Parathyroid adenoma (tissue), 2 donors: ENCODE data around the gene FAM20C.
"Not testable (repeated sequence)": the region's sequence is repeated elsewhere in the genome, so short reads cannot be mapped to it uniquely, and the experiment has no call there.

Source experiments
- H2AFZ ChIP-seq: fragments of 300-600 bp; sonication (generic); one replicate; pipeline ENCODE4 v1.7.0; 2017; ENCODE audit warnings: antibody characterized with exemption, mild to moderate bottlenecking
- H3K27ac ChIP-seq: fragments of 300-600 bp; sonication (generic); one replicate; pipeline ENCODE4 v1.7.0; 2017
- H3K27me3 ChIP-seq: fragments of 300-600 bp; sonication (generic); one replicate; pipeline ENCODE4 v1.7.0; 2017; ENCODE audit warnings: low read length; ENCODE audit not compliant: control insufficient read depth, insufficient read depth
- H3K36me3 ChIP-seq: fragments of 300-600 bp; sonication (generic); one replicate; pipeline ENCODE4 v1.7.0; 2017; ENCODE audit warnings: low read length; ENCODE audit not compliant: control insufficient read depth, insufficient read depth
- H3K4me1 ChIP-seq: fragments of 300-600 bp; sonication (generic); one replicate; pipeline ENCODE4 v1.7.0; 2017; ENCODE audit warnings: control low read depth
- H3K4me2 ChIP-seq: fragments of 300-600 bp; sonication (generic); one replicate; pipeline ENCODE4 v1.7.0; 2017; ENCODE audit warnings: low read length
- H3K4me3 ChIP-seq: fragments of 300-600 bp; sonication (generic); one replicate; pipeline ENCODE4 v1.7.0; 2017; ENCODE audit warnings: low read depth, low read length
- H3K79me2 ChIP-seq: fragments of 300-600 bp; sonication (generic); one replicate; pipeline ENCODE4 v1.7.0; 2017; ENCODE audit warnings: control low read depth
- H3K9ac ChIP-seq: fragments of 300-600 bp; sonication (generic); one replicate; pipeline ENCODE4 v1.7.0; 2017; ENCODE audit warnings: mild to moderate bottlenecking
- H3K9me3 ChIP-seq: fragments of 300-600 bp; sonication (generic); one replicate; pipeline ENCODE4 v1.7.0; 2017; ENCODE audit warnings: low read length; ENCODE audit not compliant: control insufficient read depth
- TF ChIP-seq, protein P1 (sequence below): fragments of 300-600 bp; sonication (generic); IDR thresholded peaks from one replicate; pipeline ENCODE4 v1.7.0; 2017; ENCODE audit warnings: antibody characterized with exemption, mild to moderate bottlenecking
- donor health status: primary hyperparathyroidism.

Gene FAM20C

DNA sequence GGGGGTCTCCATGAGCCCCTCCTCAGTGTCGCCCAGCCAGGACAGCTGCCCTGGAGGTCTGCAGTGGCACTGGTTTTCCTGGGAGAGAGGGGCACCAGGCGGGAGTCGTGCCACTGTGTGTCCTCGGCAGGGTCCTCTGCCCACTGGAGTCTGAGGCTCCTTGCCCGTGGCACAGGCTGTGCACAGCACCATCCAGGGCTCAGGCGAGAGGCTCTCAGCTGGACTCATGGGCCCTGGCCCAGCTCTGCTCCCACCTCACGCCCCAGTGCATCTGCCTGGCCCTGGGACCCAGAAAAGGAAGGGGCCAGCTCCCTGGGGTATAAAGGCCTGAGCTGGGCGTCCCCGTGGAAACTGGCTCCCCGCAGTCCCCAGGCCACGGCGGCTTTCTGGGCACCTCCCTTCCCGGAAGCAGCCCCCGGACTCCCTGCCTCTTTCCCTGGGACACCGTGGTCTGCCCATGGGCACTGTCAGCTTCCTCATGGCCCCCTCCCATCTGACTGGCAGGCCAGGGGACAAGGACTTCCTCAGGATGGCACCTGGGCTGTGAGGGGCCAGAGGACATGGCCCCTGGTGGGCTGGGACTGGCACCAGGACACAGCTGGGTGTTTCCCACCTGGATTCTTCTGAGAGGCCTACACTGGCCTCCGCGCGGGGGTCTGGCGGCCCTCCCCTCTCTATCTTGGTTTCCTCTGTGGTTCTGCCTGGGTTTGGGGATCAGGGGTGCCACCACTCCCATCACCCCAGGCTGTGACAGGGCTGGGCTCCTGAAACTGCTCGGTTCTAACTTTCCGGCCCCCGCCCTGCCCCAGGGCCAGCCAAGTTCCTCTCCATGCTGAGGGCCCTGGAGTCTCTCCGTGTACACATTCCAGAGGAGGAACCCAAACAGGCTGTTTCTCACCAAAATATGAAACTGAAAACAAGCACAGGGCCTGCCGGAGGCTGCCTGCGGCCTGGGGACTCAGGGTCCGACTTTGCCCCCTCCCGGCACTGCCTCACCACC lies 103.1 kb downstream of the FAM20C start:
- H3K36me3 ChIP-seq, result no peaks in the 10 kb centered on the region
- no peaks in the 10 kb centered on the region for H3K9me3 ChIP-seq
- no peak overlapping the region for H2AFZ ChIP-seq
- no peak overlapping the region for H3K4me2 ChIP-seq
- TF ChIP-seq, protein P1, sequence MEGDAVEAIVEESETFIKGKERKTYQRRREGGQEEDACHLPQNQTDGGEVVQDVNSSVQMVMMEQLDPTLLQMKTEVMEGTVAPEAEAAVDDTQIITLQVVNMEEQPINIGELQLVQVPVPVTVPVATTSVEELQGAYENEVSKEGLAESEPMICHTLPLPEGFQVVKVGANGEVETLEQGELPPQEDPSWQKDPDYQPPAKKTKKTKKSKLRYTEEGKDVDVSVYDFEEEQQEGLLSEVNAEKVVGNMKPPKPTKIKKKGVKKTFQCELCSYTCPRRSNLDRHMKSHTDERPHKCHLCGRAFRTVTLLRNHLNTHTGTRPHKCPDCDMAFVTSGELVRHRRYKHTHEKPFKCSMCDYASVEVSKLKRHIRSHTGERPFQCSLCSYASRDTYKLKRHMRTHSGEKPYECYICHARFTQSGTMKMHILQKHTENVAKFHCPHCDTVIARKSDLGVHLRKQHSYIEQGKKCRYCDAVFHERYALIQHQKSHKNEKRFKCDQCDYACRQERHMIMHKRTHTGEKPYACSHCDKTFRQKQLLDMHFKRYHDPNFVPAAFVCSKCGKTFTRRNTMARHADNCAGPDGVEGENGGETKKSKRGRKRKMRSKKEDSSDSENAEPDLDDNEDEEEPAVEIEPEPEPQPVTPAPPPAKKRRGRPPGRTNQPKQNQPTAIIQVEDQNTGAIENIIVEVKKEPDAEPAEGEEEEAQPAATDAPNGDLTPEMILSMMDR, result no peak
- no peaks in the 10 kb centered on the region for H3K4me1 ChIP-seq
- H3K79me2 ChIP-seq, result no peaks in the 10 kb centered on the region
- H3K9ac ChIP-seq, result no peak overlapping the region
- H3K4me3 ChIP-seq, result no peak overlapping the region
- no peak overlapping the region for H3K27ac ChIP-seq
- H3K27me3 ChIP-seq, result peaks cover 7% of the 10 kb centered on the region

DNA sequence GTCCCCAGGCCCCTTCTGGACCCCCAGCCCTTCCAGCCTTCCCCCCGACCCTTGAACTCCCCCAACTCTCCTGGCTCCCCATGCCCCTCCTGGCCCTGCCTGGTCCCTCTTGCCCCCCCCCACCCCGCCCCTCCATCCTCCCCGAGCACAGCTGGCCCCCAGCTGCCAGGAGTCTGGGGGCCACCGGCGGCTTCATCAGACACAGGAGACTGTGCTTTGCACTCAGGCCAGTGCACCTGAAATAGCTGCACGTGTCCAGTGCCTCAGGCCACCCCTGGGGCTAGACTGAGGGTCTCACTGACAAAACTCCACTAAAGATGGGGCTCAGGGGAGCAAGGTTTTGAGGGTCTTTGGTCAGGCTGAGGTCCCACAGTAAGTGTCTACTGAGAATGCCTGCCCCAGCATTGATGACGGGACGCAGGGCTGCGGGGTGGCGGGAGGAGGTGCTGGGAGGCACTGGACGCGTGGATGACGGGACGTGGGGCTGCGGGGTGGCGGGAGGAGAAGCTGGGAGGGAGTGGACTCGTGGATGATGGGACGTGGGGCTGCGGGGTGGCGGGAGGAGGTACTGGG lies 104.1 kb downstream of the FAM20C start:
- Histone ChIP-seq H3K36me3 (no peaks in the 10 kb centered on the region), H3K9ac (no peak overlapping the region), H3K27me3 (peaks cover 7% of the 10 kb centered on the region), H3K79me2 (no peaks in the 10 kb centered on the region), H3K4me2 (no peak overlapping the region), H3K27ac (no peak overlapping the region), H3K9me3 (no peaks in the 10 kb centered on the region), H3K4me1 (no peaks in the 10 kb centered on the region), H2AFZ (no peak overlapping the region), H3K4me3 (no peak overlapping the region)
- TF ChIP-seq, protein P1, result no peak

DNA sequence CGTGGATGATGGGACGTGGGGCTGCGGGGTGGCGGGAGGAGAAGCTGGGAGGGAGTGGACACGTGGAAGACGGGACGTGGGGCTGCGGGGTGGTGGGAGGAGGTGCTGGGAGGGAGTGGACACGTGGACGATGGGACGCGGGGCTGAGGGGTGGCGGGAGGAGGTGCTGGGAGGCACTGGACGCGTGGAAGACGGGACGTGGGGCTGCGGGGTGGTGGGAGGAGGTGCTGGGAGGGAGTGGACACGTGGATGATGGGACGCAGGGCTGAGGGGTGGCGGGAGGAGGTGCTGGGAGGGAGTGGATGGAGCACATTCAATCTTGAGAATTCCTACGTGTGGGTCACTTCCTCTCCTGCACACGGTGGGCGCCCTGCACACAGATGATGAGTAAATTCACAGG lies 104.8 kb downstream of the FAM20C start:
- not testable (repeated sequence) for H3K27ac ChIP-seq, H3K4me2 ChIP-seq, H3K9me3 ChIP-seq, H3K27me3 ChIP-seq, H3K9ac ChIP-seq, H2AFZ ChIP-seq, H3K36me3 ChIP-seq, H3K79me2 ChIP-seq, H3K4me3 ChIP-seq, H3K4me1 ChIP-seq

DNA sequence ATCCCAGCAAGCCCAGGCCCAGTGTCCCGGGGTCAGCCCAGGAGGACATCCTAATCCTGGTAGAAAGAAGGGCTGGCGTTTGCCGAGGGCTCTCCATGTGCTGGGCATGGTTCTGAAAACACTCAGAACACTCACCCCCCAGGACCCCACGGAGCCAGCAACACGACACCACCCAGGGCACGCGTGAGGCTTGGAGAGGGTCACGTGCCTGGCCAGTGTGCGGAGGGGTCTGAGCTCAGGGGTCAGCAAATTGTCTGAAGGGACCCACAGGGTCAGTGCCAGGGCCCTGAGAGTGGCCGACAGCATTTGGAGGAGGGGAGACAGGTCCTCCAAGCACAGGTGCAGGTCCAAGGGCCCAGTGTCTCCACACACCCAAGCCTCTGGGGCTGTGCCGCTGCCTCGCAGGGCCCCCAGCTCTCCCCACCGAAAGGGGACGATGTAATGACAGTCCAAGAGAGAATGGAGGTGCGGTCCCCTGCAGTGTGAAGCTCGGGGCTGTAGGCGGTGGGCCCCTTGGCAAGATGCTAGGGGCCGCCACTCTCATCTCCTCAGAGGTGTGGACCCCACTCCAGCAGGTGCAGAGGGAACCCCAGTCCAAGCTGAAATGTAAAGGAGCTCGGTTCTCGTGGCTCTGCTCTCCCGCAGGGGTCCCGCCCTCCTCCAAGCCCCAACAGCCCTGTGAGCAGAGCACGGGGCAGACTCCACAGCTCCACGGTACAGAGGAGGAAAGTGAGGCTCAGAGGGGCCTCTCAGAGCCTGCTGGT lies 105.4 kb downstream of the FAM20C start:
- no peak overlapping the region for H3K9ac ChIP-seq
- H3K4me2 ChIP-seq, result no peak overlapping the region
- H3K9me3 ChIP-seq, result no peaks in the 10 kb centered on the region
- H3K36me3 ChIP-seq, result no peaks in the 10 kb centered on the region
- no peaks in the 10 kb centered on the region for H3K79me2 ChIP-seq
- H3K4me1 ChIP-seq, result no peaks in the 10 kb centered on the region
- TF ChIP-seq, protein P1, result no peak
- peaks cover 7% of the 10 kb centered on the region for H3K27me3 ChIP-seq
- no peak overlapping the region for H2AFZ ChIP-seq
- H3K27ac ChIP-seq, result no peak overlapping the region
- no peak overlapping the region for H3K4me3 ChIP-seq

DNA sequence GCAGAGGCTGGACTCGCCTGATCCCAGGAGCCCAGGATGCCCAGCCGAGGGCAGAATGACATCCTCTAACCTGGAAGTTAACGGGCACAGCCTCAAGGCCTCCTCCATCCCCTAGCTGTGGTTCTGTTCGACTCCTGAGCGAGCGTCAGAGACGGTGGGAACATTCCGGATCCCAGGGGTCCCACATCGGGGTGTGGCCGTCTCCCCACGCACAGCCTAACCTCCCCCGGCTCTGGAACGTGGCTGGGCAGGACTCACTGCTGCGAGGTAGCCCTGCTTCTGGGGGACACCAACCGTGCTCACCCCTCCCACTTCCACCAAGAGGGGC lies 106.0 kb downstream of the FAM20C start:
- Histone ChIP-seq H3K4me1 (no peaks in the 10 kb centered on the region), H3K36me3 (no peaks in the 10 kb centered on the region), H3K27me3 (peaks cover 7% of the 10 kb centered on the region), H3K4me2 (no peak overlapping the region), H3K9ac (no peak overlapping the region), H3K4me3 (no peak overlapping the region), H3K27ac (no peak overlapping the region), H3K79me2 (no peaks in the 10 kb centered on the region), H2AFZ (no peak overlapping the region), H3K9me3 (no peaks in the 10 kb centered on the region)
- TF ChIP-seq, protein P1, result no peak
